Osteoblast (primary cell): ENCODE data around the gene UGT1A7. TPM values are rescaled to one million over a fixed set of nuclear protein-coding genes. Genes with fewer than 3 reads are reported as not detected.
"Not testable (repeated sequence)": the region's sequence is repeated elsewhere in the genome, so short reads cannot be mapped to it uniquely, and the experiment has no call there.

Experiments used
- DNase-seq: peaks from one replicate; pipeline ENCODE4 v3.0.0; 2011; ENCODE audit warnings: low spot score, mixed read lengths; ENCODE audit not compliant: insufficient read length; ENCODE audit errors: missing footprints
- H2AFZ ChIP-seq: 2 replicates; pipeline ENCODE4 v1.6.0; 2011; ENCODE audit warnings: mild to moderate bottlenecking, low read length
- H3K27ac ChIP-seq: 2 replicates; pipeline ENCODE4 v1.5.1; 2011; ENCODE audit warnings: mild to moderate bottlenecking, low read depth, low read length, moderate library complexity
- H3K27me3 ChIP-seq: 2 replicates; pipeline ENCODE4 v1.6.0; 2012; ENCODE audit warnings: mild to moderate bottlenecking, control low read depth, inconsistent platforms, low read length, moderate library complexity; ENCODE audit not compliant: insufficient read depth
- H3K36me3 ChIP-seq: 2 replicates; pipeline ENCODE4 v1.5.1; 2011; ENCODE audit warnings: mild to moderate bottlenecking, low read length, control low read depth, moderate library complexity; ENCODE audit not compliant: insufficient read depth
- H3K4me1 ChIP-seq: 2 replicates; pipeline ENCODE4 v1.5.1; 2011; ENCODE audit warnings: mild to moderate bottlenecking, low read length, control low read depth, moderate library complexity; ENCODE audit not compliant: insufficient read depth
- H3K4me2 ChIP-seq: 2 replicates; pipeline ENCODE4 v1.6.0; 2011; ENCODE audit warnings: mild to moderate bottlenecking, low read length; ENCODE audit not compliant: insufficient read depth
- H3K4me3 ChIP-seq: fragments of 200-600 bp; sonication (generic); 3 replicates; pipeline ENCODE4 v1.5.1; 2012; ENCODE audit warnings: mild to moderate bottlenecking, low read length, inconsistent platforms; ENCODE audit not compliant: insufficient read depth
- H3K79me2 ChIP-seq: 2 replicates; pipeline ENCODE4 v1.6.0; 2012; ENCODE audit warnings: mild to moderate bottlenecking, low read length, control low read depth, inconsistent platforms; ENCODE audit not compliant: insufficient read depth
- H3K9me3 ChIP-seq: 2 replicates; pipeline ENCODE4 v1.5.1; 2011; ENCODE audit warnings: low read depth, low read length, control low read depth
- H4K20me1 ChIP-seq: 2 replicates; pipeline ENCODE4 v1.6.0; 2012; ENCODE audit warnings: mild to moderate bottlenecking, low read length, control low read depth; ENCODE audit not compliant: insufficient read depth
- CTCF ChIP-seq: IDR thresholded peaks from 2 replicates; pipeline ENCODE4 v1.5.1; 2011; ENCODE audit warnings: mild to moderate bottlenecking, low read depth, low read length, moderate library complexity; ENCODE audit errors: extremely low read depth
- total RNA-seq: library from RNA; depleted of rRNA; stranded (reverse); fragments of >200 nt; gene quantifications from 2 replicates; pipeline ENCODE4 v1.2.3, GENCODE V29; 2012

The UGT1A7 gene
- total RNA-seq, 1 donor, result not detected

DNA sequence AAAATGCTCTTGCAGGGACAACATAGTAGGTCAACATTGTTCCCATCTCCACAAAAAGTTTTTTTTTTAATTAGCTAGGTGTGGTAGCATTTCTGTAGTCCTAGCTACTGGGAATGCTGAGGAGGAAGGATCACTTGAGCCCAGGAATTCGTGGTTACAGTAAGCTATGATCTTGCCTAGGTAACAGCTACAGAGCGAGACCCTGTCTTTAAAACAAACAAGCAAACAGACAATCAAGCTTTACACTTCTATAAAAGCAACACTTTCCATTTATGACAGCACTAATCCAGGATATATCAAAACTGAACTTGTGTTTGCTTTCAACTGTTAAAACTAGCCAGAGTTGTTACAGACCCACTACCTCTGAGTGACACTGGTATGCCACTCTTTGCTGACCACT is 59.2 kb downstream of the UGT1A7 start:
- Histone ChIP-seq H3K4me1 (no peaks in the 10 kb centered on the region), H2AFZ (no peak overlapping the region), H4K20me1 (no peaks in the 10 kb centered on the region), H3K9me3 (no peaks in the 10 kb centered on the region), H3K36me3 (no peaks in the 10 kb centered on the region), H3K27ac (no peak overlapping the region), H3K4me3 (no peak overlapping the region), H3K27me3 (peaks cover 14% of the 10 kb centered on the region), H3K79me2 (no peaks in the 10 kb centered on the region), H3K4me2 (no peak overlapping the region)
- TF ChIP-seq CTCF, result no peak
- DNase-seq, result no peak

GRCh38 chr2:233743464-233744259 is 62.0 kb downstream of the UGT1A7 start:
- no peaks in the 10 kb centered on the region for H3K79me2 ChIP-seq
- H3K27me3 ChIP-seq, result peaks cover 10% of the 10 kb centered on the region
- H2AFZ ChIP-seq, result no peak overlapping the region
- no peak for DNase-seq
- H3K9me3 ChIP-seq, result no peaks in the 10 kb centered on the region
- H4K20me1 ChIP-seq, result no peaks in the 10 kb centered on the region
- no peak overlapping the region for H3K27ac ChIP-seq
- no peak overlapping the region for H3K4me2 ChIP-seq
- H3K4me1 ChIP-seq, result peaks cover 3% of the 10 kb centered on the region
- no peak for TF ChIP-seq CTCF
- no peaks in the 10 kb centered on the region for H3K36me3 ChIP-seq
- H3K4me3 ChIP-seq, result no peak overlapping the region

DNA sequence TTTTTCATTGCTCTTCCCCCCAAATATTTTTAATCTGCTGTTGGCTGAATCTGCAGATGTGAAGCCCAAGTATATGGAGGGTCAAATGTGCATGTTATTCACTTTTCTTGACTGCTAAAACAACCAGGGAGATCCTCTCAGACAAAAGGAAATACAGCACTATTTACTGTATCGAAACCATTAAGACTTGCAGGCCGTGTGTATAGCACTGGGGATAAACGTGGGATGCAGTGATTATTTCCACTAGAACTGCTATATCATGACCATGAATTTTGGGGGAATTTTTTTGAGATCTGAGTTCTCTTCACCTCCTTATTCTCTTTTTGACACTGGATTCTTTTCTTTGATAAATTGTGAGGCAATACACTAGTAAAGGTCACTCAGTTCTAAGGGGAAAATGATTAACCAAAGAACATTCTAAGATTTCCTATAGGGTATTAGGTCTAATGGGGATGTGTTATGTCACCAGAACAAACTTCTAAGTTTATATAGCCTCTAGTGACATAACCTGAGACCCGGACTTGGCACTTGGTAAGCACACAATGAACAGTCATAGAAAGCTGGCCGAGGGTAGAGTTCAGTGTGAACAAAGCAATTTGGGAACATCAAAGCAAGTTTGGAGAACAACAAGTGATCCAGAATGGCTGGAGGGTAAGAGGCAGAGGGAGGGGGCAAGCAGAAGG is 63.5 kb downstream of the UGT1A7 start:
- no peaks in the 10 kb centered on the region for H4K20me1 ChIP-seq
- no peaks in the 10 kb centered on the region for H3K36me3 ChIP-seq
- peaks cover 3% of the 10 kb centered on the region for H3K4me1 ChIP-seq
- H3K4me3 ChIP-seq, result no peak overlapping the region
- no peak overlapping the region for H3K4me2 ChIP-seq
- no peak for DNase-seq
- H3K27me3 ChIP-seq, result peaks cover 10% of the 10 kb centered on the region
- H3K9me3 ChIP-seq, result no peaks in the 10 kb centered on the region
- H3K79me2 ChIP-seq, result no peaks in the 10 kb centered on the region
- no peak overlapping the region for H2AFZ ChIP-seq
- no peak overlapping the region for H3K27ac ChIP-seq
- no peak for TF ChIP-seq CTCF

DNA sequence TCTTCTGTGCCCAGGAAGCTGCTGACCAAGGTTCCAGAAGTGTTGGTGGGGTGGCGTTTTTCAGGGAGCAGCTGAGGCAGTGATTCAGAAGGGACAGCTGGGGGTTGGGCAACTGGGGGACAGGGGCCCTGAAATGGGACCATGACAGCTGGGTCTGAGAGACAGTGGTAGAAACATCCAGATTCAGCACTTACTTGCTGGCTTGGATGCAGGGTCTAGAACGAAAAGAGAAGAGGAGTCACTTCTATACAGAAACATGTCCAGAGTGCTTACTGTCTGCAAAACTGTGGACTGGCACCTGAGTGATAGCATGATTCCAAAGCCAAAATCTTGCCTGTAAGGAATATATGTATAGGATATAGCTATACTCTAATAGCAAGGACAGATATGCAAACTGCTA is 64.1 kb downstream of the UGT1A7 start:
- not testable (repeated sequence) for H4K20me1 ChIP-seq, H3K36me3 ChIP-seq, H3K27ac ChIP-seq, H3K9me3 ChIP-seq, H3K4me2 ChIP-seq, H3K27me3 ChIP-seq, DNase-seq, H3K4me3 ChIP-seq, H3K79me2 ChIP-seq, H3K4me1 ChIP-seq, H2AFZ ChIP-seq
